ENCODE data around the gene HDAC9.

The HDAC9 gene

DNA sequence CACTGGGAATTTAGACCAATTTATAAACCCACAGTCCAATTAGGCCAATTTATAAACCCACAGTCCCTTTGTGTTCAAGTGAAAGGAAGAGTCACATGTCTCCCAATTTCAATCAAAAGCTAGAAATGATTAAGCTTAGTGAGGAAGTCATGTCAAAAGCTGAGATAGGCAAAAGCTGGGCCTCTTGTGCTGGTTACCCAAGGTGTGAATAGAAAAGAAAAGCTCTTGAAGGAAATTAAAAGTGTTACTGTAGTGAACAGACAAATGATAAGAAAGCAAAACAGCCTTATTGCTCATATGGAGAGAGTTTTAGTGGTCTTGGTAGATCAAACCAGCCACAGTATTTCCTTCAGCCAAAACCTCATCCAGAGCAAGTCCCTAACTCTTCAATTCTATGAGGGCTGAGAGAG lies 245.0 kb downstream of the HDAC9 start:
- Histone ChIP-seq H3K4me1 (ENCODE audit: low read depth, poor library complexity, severe bottlenecking) (no peaks in the 10 kb centered on the region), H3K9ac (no peak overlapping the region), H3K4me3 (IDR thresholded peaks at IDR 0.05; ENCODE audit: insufficient read depth, low read depth, low read length) (no peak overlapping the region), H3K79me2 (ENCODE audit: insufficient read depth, low read depth) (no peaks in the 10 kb centered on the region), H3K27me3 (ENCODE audit: insufficient read depth, low read depth) (no peaks in the 10 kb centered on the region), H3K36me3 (ENCODE audit: insufficient read depth) (no peaks in the 10 kb centered on the region), H3K27ac (no peak overlapping the region), H3K4me2 (no peak overlapping the region), H2AFZ (ENCODE audit: low read depth) (no peak overlapping the region), H4K20me1 (ENCODE audit: insufficient read depth) (no peaks in the 10 kb centered on the region)
- TF ChIP-seq, protein P1, sequence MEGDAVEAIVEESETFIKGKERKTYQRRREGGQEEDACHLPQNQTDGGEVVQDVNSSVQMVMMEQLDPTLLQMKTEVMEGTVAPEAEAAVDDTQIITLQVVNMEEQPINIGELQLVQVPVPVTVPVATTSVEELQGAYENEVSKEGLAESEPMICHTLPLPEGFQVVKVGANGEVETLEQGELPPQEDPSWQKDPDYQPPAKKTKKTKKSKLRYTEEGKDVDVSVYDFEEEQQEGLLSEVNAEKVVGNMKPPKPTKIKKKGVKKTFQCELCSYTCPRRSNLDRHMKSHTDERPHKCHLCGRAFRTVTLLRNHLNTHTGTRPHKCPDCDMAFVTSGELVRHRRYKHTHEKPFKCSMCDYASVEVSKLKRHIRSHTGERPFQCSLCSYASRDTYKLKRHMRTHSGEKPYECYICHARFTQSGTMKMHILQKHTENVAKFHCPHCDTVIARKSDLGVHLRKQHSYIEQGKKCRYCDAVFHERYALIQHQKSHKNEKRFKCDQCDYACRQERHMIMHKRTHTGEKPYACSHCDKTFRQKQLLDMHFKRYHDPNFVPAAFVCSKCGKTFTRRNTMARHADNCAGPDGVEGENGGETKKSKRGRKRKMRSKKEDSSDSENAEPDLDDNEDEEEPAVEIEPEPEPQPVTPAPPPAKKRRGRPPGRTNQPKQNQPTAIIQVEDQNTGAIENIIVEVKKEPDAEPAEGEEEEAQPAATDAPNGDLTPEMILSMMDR (conservative IDR thresholded peaks at IDR 0.05; ENCODE audit: low read depth, low read length) = no peak

DNA sequence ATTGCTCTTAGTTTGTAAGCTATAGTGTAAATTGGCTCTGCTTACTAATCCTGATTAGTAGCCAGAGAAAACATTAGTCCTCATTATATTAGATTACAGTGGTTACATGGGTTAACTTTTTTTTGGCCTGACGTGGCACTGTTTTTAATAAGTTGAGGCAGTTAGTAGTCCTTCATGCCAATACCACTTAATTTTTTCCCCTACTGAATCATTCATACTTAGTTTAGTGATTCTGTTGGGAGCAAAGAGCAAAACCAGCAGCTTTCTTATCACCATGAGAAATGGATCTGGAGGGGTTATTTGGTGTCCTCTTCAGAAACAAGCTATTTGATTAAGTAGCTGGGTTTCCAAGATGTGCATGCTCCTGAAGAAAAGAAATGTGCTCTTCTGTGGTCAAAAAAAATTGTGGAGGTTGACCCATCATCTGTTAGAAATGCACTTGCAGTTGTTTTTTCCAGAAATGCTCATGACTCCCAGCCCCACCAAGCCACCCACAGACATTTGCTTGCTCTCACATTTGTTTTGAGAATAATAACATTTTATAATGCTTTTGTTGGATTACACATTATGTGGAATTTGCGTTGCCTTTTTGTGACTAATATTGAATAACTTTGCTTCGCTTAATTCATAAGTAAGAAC lies 258.5 kb downstream of the HDAC9 start:
- Histone ChIP-seq H3K9ac (no peak overlapping the region), H3K79me2 (ENCODE audit: insufficient read depth, low read depth) (no peaks in the 10 kb centered on the region), H3K27ac (no peak overlapping the region), H3K4me2 (no peak overlapping the region), H3K4me1 (ENCODE audit: low read depth, poor library complexity, severe bottlenecking) (no peaks in the 10 kb centered on the region), H3K27me3 (ENCODE audit: insufficient read depth, low read depth) (no peaks in the 10 kb centered on the region), H2AFZ (ENCODE audit: low read depth) (no peak overlapping the region), H3K4me3 (IDR thresholded peaks at IDR 0.05; ENCODE audit: insufficient read depth, low read depth, low read length) (no peak overlapping the region), H4K20me1 (ENCODE audit: insufficient read depth) (no peaks in the 10 kb centered on the region), H3K36me3 (ENCODE audit: insufficient read depth) (no peaks in the 10 kb centered on the region)
- TF ChIP-seq, protein P1 (conservative IDR thresholded peaks at IDR 0.05; ENCODE audit: low read depth, low read length) = no peak

DNA sequence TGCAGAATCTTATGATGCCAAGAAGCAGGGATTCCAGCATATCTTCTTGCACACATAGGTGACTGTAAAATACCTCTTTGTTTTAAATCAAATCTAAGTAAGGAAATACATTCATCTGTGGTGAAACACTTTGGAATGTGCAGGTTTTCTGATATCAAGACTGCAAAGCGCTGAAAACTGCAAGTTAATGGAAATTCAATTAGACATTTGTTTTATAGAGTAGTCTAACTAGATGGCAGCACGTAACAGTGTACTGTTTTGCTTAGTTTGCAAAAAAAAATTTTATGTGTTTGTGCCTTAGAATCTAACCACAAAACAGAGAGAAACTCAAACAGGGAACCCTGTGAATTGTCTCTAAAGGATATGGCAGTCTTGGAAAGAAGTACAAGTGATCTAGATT lies 259.2 kb downstream of the HDAC9 start:
- Histone ChIP-seq H3K79me2 (ENCODE audit: insufficient read depth, low read depth) (no peaks in the 10 kb centered on the region), H2AFZ (ENCODE audit: low read depth) (no peak overlapping the region), H3K4me2 (no peak overlapping the region), H3K27ac (no peak overlapping the region), H3K9ac (no peak overlapping the region), H3K4me1 (ENCODE audit: low read depth, poor library complexity, severe bottlenecking) (no peaks in the 10 kb centered on the region), H3K36me3 (ENCODE audit: insufficient read depth) (no peaks in the 10 kb centered on the region), H4K20me1 (ENCODE audit: insufficient read depth) (no peaks in the 10 kb centered on the region), H3K4me3 (IDR thresholded peaks at IDR 0.05; ENCODE audit: insufficient read depth, low read depth, low read length) (no peak overlapping the region), H3K27me3 (ENCODE audit: insufficient read depth, low read depth) (no peaks in the 10 kb centered on the region)
- TF ChIP-seq, protein P1 (conservative IDR thresholded peaks at IDR 0.05; ENCODE audit: low read depth, low read length) = no peak

DNA sequence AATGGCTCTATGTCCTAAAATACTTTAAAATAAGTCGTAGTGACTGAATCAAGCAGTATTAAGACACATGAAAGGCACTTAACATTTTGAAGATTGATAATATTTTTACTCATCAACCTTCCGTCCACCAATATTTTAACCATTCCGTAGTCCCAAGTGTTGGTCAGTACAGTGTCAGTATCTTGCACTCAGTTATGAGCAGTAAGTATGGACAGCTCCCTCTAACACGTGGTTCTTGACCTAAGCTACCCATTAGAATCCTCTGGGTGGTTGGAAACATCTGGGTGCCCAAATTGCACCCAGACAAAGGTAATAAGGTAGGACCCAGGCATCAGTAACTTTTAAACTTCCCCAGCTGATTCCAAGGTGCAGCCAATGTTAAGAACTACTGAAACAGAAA lies 260.2 kb downstream of the HDAC9 start:
- Histone ChIP-seq H3K9ac (no peak overlapping the region), H3K27me3 (ENCODE audit: insufficient read depth, low read depth) (no peaks in the 10 kb centered on the region), H2AFZ (ENCODE audit: low read depth) (no peak overlapping the region), H3K4me2 (no peak overlapping the region), H3K79me2 (ENCODE audit: insufficient read depth, low read depth) (no peaks in the 10 kb centered on the region), H3K27ac (no peak overlapping the region), H3K4me1 (ENCODE audit: low read depth, poor library complexity, severe bottlenecking) (no peaks in the 10 kb centered on the region), H3K36me3 (ENCODE audit: insufficient read depth) (no peaks in the 10 kb centered on the region), H4K20me1 (ENCODE audit: insufficient read depth) (no peaks in the 10 kb centered on the region), H3K4me3 (IDR thresholded peaks at IDR 0.05; ENCODE audit: insufficient read depth, low read depth, low read length) (no peak overlapping the region)
- TF ChIP-seq, protein P1 (conservative IDR thresholded peaks at IDR 0.05; ENCODE audit: low read depth, low read length) = no peak
